HG03457 (cell line): ENCODE results near the gene PAQR9.
"Not testable (repeated sequence)": the region's sequence is repeated elsewhere in the genome, so short reads cannot be mapped to it uniquely, and the experiment has no call there.

ENCODE experiments used
- ATAC-seq: cut with Tn5 transposase; IDR thresholded peaks from one replicate; pipeline ENCODE4 v1.9.1; 2021; ENCODE audit warnings: moderate number of reproducible peaks; ENCODE audit not compliant: unreplicated experiment

Gene PAQR9

DNA sequence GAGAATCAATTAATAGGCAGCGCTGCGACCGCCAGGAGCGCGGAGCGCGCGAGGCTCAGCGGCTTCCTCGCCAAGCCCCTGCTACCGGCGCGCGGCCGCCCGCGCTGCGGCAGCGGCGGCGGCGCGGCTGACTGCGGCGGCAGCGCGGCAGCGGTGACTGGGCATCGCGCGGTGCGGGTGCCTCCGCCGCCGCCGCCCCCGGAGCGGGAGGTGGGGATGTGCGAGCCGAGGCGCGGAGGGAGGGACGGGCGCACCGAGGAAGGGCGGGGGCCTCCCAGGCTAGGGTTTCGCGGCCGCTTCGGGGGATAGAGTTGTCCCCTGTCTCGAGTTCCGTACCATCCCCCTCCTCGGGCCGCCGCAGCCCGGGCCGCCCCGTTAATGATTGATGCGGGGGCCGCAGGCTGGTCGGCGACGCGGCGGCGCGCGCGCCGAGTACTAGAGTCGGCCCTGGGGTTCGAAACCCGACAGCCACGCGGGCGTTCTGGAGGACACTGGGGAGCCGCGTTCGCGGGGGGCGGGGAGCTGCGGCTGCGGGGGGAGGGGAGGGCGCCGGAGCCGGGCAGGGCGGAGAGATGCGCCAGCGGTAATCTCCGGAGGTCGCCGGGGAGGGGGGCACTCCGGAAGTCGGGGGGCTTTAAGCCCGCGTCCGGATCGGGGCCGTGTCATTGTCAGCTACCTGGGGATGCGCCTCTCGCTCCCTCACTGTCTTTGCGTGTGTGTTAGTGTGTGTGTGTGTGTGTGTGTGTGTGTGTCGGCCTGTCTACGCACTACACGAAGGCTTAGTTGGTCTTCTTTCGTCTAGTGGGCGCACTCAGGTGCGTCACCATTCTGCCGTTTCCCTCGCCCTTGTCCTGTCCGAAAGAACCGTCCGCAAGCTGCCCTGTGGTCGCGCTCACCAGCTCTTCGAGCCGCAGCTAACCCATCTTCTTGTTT, at the start of gene PAQR9:
TSS of gene PAQR9 (minus strand) at position 159 of the 933 bp plus-strand sequence. CDS start 338 bp downstream, outside the sequence.
- no peak for ATAC-seq

- ATAC-seq = no peak
Observed at GRCh38 chr3:143011705-143012104, 48.2 kb upstream of the PAQR9 start.

- no peak for ATAC-seq
Observed at GRCh38 chr3:143010024-143010423, 46.5 kb upstream of the PAQR9 start.

- no peak for ATAC-seq
Observed at GRCh38 chr3:143004823-143005222, 41.3 kb upstream of the PAQR9 start.

- ATAC-seq = no peak
Observed at GRCh38 chr3:143002727-143003126, 39.3 kb upstream of the PAQR9 start.

DNA sequence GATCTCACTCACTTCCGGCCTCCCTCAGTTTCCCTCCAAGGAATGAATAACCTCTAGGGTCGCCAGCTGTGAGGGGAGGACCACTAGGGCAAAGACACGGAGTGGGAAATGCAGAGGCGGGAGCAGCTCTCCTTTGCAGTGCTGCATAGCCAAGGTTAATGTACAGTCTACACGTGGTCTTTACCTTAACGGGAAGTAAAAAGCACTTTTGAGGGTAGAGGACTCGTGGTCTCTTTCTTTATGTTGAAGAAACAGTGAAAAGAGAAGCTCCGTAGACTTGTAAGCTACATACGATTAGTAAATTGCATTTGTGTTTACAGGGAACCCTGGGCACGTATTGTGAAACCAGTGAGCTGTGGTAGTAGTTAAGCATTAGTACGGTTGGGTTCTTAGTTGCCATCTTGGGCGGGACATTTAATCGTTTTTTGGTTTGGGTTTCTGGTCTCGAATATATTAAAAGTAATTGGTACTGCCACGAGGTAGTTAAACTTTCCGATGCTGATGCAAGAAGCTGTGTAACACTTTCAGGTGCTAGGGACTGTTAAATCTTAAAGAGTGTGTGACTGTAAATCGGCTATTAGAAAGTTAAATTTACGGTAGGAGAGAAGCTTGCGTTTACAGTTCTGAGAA, 38.7 kb upstream of the PAQR9 start:
- peak; percentile 14 for ATAC-seq

DNA sequence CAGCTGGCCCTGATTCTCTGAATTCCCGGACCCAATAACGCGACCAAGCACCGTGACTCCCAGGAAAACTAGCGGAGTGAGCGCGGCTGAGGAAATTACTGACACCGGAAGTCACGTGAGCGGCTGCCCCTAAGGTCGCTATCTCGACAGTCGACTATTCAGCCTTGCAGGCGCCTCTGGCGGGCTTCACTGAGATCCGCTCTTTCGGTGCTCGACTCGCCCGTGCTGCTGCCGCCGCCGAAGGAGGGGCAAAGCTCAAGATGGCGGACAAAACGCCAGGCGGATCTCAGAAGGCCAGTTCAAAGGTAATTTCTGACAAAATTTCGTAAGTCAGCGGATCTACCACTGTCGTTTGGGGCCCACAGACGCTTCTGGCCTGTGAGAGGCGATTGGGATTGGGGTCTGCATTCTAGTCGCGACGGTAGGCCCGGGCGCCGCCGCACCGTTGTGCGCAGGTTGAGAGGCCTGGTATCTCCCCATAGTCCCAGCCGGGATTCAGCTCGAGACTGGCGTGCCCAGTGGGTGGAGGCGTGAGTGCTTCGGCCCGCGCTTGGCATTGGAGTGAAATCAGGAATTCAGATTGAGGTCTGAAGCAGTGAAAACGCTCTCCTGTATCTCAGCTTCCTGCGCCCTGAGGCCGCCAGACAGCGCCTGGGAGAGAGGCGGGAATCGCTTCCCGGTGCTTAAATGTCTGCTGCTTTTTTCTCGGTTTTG, 38.1 kb upstream of the PAQR9 start, which contains the start of gene U2SURP:
TSS of gene U2SURP (plus strand) at position 202 of the 714 bp plus-strand sequence. CDS start at position 261, 59 bp downstream.
- ATAC-seq = peak; percentile 83

DNA sequence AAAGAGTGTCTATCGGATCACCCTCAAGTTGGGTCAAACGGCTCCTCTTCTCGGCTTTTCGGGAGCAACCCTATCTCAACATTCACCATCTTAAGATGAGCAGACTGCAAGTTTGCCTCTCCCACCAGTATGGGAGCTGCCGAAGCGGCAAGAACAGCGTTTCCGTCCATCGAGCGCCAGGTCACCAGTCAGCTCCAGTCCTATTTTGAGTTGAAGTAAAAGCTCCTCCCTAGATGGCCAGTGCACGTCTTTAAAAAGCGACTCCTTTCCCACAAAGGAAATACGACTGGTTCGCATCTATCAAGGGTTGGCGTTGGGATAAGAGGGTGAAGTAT, 37.5 kb upstream of the PAQR9 start:
- peak; percentile 49 for ATAC-seq

DNA sequence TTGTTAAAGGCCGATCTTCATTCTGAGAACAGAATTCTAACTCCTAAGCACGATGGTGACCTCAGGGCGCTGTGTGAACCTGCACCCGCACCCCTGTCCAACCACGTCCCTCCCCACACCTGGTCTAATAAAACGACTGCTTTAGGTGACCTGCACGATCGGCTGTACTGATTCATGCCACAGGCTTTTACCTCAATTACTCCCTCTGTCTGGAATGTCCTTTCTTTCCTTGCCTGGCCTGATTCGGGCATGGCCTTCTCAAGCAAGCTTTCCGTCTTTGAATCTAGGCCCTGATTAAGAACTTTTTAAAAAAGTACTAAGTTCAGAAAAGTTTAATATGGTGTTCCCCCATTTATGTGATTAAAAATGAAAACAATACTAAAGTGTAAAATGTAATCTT, 37.1 kb upstream of the PAQR9 start:
- no peak for ATAC-seq

- no peak for ATAC-seq
Observed at GRCh38 chr3:142999881-143000280, 36.4 kb upstream of the PAQR9 start.

DNA sequence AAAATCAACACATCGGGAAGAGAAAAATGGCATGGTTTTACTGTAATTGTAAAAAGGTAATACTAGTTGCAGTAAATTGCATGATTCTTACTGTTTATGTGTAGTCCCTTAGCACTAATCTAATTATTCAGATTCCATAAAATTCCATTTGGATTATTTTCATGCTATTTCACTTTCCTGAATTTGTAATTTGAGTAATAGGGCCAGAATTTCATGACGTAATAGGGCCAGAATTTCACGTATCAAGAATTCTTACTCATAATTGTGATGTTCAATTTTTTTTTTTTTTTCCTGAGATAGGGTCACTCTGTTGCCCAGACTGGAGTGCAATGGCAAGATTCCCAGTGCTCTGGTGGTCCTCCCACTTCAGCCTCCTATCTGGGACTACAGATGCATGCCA, 35.0 kb upstream of the PAQR9 start:
- no peak for ATAC-seq

GRCh38 chr3:142997330-142997729, 33.9 kb upstream of the PAQR9 start:
- no peak for ATAC-seq

- ATAC-seq = peak; percentile 42
Observed at GRCh38 chr3:142993958-142994442, 30.5 kb upstream of the PAQR9 start.

GRCh38 chr3:142992323-142992722, 28.8 kb upstream of the PAQR9 start:
- no peak for ATAC-seq

DNA sequence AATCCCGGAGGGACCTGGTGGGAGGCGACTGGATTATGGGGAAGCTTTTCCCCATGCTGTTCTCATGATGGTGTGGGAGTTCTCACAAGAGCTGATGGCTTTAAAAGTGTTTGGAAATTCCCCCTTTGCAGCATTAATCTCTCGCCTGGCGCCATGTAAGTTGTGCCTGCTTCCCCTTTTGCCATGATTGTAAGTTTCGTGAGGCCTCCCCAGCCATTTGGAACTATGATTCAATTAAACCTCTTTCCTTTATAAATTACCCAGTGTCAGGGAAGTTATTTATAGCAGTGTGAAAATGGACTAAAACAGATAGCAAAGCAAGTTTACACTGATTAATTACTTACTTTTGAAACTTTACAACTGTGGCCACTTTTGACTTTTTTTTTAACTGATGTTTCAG, 27.2 kb upstream of the PAQR9 start:
- no peak for ATAC-seq

DNA sequence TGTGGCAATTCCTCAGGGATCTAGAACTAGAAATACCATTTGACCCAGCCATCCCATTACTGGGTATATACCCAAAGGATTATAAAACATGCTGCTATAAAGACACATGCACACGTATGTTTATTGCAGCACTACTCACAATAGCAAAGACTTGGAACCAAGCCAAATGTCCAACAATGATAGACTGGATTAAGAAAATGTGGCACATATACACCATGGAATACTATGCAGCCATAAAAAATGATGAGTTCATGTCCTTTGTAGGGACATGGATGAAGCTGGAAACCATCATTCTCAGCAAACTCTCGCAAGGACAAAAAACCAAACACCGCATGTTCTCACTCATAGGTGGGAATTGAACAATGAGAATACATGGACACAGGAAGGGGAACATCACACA, 25.4 kb upstream of the PAQR9 start:
- not testable (repeated sequence) for ATAC-seq

DNA sequence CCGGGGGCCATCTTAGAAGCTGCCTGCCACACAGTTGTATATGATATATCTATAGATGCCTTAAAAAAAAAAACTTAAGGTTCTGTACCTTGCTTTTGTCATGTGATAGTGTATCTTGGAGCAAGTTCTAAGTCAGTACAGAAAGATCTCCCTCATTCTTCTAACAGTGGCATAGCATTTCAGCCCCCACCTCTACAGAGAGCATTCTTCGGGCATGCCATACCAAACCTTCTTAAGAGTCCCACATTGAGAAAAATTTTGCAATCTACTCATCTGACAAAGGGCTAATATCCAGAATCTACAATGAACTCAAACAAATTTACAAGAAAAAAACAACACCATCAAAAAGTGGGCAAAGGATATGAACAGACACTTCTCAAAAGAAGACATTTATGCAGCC, 24.7 kb upstream of the PAQR9 start:
- ATAC-seq = not testable (repeated sequence)

DNA sequence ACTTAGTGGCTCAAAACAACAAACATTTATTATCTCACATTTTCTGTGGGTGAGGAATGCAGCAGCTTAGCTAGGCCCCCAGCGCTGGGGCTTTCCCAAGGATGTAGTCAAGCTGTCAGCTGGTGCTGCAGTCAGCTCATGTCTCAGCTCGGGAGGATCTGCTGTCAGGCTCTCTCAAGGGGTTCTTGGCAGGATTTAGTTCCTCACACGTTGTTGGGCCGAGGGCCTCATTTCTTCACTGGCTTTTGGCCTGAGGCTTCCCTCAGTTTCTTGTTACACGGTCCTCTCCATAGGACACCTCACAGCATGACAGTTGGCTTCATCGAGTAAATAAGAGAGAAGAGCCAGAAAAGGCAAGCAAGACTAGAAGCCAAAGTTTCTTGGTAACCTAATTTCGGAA, 24.2 kb upstream of the PAQR9 start:
- ATAC-seq = no peak

GRCh38 chr3:142987080-142987700, 23.7 kb upstream of the PAQR9 start:
- ATAC-seq = no peak

GRCh38 chr3:142984255-142984654, 20.8 kb upstream of the PAQR9 start:
- ATAC-seq = no peak

DNA sequence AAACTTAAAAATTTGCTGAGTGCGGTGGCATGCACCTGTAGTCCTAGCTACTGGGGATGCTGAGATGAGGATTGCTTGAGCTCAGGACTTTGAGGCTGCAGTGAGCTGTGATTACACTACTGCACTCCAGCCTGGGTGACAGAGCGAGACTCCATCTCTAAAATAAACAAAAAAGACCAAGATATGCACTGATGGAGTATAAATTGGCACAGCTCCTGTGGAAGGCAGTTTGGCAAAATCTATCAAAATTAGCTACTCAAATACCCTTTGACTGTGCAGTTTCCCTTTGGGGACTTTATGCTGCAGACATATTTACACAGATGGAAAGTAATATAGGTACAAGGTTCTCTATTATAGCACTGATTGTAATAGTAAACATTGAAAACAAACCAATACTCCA, 19.8 kb upstream of the PAQR9 start:
- no peak for ATAC-seq
